Measurements from ENCODE around the gene ERN1. TPM values are rescaled to one million over a fixed set of nuclear protein-coding genes. Genes with fewer than 3 reads are reported as not detected.

ERN1 gene
- total and polyA plus RNA-seq, 2 of the 13 experiments (the other 11 are each of a cell fraction or from before 2014, with no cell fraction given): 6.0 to 12.7 TPM

- TF ChIP-seq, protein P1, sequence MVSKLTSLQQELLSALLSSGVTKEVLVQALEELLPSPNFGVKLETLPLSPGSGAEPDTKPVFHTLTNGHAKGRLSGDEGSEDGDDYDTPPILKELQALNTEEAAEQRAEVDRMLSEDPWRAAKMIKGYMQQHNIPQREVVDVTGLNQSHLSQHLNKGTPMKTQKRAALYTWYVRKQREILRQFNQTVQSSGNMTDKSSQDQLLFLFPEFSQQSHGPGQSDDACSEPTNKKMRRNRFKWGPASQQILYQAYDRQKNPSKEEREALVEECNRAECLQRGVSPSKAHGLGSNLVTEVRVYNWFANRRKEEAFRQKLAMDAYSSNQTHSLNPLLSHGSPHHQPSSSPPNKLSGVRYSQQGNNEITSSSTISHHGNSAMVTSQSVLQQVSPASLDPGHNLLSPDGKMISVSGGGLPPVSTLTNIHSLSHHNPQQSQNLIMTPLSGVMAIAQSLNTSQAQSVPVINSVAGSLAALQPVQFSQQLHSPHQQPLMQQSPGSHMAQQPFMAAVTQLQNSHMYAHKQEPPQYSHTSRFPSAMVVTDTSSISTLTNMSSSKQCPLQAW (CRISPR knock-in tag; IDR thresholded peaks at IDR 0.05): no peak
- no peak for TF ChIP-seq ZNF558 (CRISPR knock-in tag; IDR thresholded peaks at IDR 0.05; ENCODE audit: borderline replicate concordance)
- TF ChIP-seq ISX (CRISPR knock-in tag; conservative IDR thresholded peaks at IDR 0.05): no peak
- TF ChIP-seq NBN (conservative IDR thresholded peaks at IDR 0.05): no peak
- TF ChIP-seq ZMAT3 (CRISPR knock-in tag; conservative IDR thresholded peaks at IDR 0.05): no peak
- TF ChIP-seq ZNF280B (CRISPR knock-in tag; IDR thresholded peaks at IDR 0.05; ENCODE audit: borderline replicate concordance): no peak
- TF ChIP-seq ZKSCAN8 (CRISPR knock-in tag; IDR thresholded peaks at IDR 0.05; ENCODE audit: borderline replicate concordance): no peak
- TF ChIP-seq ZNF12 (CRISPR knock-in tag; IDR thresholded peaks at IDR 0.05): no peak
- TF ChIP-seq, protein P2, sequence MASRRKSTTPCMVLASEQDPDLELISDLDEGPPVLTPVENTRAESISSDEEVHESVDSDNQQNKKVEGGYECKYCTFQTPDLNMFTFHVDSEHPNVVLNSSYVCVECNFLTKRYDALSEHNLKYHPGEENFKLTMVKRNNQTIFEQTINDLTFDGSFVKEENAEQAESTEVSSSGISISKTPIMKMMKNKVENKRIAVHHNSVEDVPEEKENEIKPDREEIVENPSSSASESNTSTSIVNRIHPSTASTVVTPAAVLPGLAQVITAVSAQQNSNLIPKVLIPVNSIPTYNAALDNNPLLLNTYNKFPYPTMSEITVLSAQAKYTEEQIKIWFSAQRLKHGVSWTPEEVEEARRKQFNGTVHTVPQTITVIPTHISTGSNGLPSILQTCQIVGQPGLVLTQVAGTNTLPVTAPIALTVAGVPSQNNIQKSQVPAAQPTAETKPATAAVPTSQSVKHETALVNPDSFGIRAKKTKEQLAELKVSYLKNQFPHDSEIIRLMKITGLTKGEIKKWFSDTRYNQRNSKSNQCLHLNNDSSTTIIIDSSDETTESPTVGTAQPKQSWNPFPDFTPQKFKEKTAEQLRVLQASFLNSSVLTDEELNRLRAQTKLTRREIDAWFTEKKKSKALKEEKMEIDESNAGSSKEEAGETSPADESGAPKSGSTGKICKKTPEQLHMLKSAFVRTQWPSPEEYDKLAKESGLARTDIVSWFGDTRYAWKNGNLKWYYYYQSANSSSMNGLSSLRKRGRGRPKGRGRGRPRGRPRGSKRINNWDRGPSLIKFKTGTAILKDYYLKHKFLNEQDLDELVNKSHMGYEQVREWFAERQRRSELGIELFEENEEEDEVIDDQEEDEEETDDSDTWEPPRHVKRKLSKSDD (CRISPR knock-in tag; IDR thresholded peaks at IDR 0.05; ENCODE audit: low read depth): 0 out of 2 replicates have a peak, but pooled peaks have one; percentile 29
- TF ChIP-seq, protein P3, sequence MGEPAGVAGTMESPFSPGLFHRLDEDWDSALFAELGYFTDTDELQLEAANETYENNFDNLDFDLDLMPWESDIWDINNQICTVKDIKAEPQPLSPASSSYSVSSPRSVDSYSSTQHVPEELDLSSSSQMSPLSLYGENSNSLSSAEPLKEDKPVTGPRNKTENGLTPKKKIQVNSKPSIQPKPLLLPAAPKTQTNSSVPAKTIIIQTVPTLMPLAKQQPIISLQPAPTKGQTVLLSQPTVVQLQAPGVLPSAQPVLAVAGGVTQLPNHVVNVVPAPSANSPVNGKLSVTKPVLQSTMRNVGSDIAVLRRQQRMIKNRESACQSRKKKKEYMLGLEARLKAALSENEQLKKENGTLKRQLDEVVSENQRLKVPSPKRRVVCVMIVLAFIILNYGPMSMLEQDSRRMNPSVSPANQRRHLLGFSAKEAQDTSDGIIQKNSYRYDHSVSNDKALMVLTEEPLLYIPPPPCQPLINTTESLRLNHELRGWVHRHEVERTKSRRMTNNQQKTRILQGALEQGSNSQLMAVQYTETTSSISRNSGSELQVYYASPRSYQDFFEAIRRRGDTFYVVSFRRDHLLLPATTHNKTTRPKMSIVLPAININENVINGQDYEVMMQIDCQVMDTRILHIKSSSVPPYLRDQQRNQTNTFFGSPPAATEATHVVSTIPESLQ (CRISPR knock-in tag; conservative IDR thresholded peaks at IDR 0.05): no peak
- peak; percentile 23; the same call in 1 of the 2 replicates for TF ChIP-seq NR2C2 (CRISPR knock-in tag; IDR thresholded peaks at IDR 0.05; ENCODE audit: borderline replicate concordance)
- peak; percentile 45 for TF ChIP-seq YY1 (IDR thresholded peaks at IDR 0.05; ENCODE audit: insufficient read depth, insufficient replicate concordance, low read depth, low read length)
- no peak for TF ChIP-seq ZNF180 (CRISPR knock-in tag; IDR thresholded peaks at IDR 0.05; ENCODE audit: borderline replicate concordance, low read depth)
- TF ChIP-seq ZNF101 (CRISPR knock-in tag; IDR thresholded peaks at IDR 0.05; ENCODE audit: borderline replicate concordance, low read depth): no peak
- TF ChIP-seq, protein P4, sequence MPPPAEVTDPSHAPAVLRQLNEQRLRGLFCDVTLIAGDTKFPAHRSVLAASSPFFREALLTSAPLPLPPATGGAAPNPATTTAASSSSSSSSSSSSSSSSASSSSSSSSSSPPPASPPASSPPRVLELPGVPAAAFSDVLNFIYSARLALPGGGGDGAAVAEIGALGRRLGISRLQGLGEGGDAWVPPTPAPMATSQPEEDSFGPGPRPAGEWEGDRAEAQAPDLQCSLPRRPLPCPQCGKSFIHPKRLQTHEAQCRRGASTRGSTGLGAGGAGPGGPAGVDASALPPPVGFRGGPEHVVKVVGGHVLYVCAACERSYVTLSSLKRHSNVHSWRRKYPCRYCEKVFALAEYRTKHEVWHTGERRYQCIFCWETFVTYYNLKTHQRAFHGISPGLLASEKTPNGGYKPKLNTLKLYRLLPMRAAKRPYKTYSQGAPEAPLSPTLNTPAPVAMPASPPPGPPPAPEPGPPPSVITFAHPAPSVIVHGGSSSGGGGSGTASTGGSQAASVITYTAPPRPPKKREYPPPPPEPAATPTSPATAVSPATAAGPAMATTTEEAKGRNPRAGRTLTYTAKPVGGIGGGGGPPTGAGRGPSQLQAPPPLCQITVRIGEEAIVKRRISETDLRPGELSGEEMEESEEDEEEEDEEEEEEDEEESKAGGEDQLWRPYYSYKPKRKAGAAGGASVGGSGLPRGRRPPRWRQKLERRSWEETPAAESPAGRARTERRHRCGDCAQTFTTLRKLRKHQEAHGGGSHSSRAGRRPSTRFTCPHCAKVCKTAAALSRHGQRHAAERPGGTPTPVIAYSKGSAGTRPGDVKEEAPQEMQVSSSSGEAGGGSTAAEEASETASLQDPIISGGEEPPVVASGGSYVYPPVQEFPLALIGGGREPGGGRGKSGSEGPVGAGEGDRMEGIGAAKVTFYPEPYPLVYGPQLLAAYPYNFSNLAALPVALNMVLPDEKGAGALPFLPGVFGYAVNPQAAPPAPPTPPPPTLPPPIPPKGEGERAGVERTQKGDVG (CRISPR knock-in tag; IDR thresholded peaks at IDR 0.05; ENCODE audit: borderline replicate concordance): peak; percentile 70; the same call in 1 of the 2 replicates
Measured at GRCh38 chr17:64148699-64149098, 18.8 kb upstream of the ERN1 start (continued).

Measured in HepG2 (cell line).